HCEC 1CT (cell line): ENCODE results near the gene RHCE.
"Not testable (repeated sequence)": the region's sequence is repeated elsewhere in the genome, so short reads cannot be mapped to it uniquely, and the experiment has no call there.

Source experiments
- DNase-seq: peaks from one replicate; pipeline ENCODE4 v3.0.0-alpha.2; 2017

The RHCE gene

DNA sequence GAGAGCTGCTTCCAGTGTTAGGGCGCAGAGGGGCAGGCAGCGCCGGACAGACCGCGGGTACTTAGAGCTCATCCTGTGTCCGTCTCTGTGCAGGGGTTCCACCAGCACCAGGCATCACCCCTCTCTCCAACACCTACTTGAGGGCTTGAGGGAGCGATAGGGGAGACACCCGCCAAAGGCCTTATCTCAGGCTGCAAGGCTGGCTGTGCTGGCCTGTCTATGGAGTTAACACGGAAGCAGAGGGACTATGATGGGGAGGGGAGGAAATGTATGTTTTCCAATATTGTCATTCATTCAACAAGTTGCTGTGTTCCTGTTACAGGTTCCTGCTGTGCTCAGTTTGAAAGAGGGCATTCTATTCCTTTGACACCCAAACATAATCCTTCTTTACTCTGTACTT is at the start of gene RHCE:
RHCE (minus strand) TSS at position 111 of the 400 bp plus-strand sequence; CDS start at position 72, 39 bp downstream.
- not testable (repeated sequence) for DNase-seq

DNA sequence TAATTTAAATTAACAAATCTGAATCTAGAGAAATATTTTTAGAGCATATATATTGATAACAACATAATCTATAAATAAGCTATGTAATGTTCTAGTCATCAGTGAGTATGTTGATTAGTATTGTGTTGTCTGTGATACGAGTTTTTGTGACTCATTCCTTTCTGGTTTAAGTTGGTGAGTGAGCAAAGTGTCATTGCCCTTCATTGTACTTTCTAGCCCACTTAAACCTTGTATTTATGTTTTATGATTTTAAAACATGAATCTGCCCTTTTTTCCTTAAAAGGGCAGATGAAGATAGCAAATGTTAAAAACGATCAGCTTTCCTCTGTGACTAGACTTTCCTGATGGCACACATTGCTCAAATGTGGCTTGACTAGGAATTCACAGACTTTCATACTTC is 48.6 kb upstream of the RHCE start:
- DNase-seq = peak; percentile 84

DNA sequence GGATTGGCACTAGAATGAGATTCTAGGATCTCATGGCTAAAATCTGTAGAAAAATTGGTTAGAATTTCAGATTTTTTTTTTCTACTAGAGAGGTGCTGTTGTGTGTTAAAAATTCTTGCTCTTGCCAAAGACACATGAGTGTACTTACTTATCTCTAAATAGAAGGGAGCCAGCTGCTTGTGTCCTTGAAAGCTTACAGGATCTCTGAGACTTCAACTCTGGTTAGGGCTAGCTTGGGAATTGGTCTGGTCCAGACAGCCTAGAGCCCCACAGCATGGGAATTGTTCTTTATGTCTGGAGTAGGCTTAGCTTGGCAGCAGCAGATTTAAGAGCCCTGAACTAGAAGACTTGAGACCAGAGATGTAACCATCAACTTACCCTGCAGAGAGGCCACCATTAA is 47.4 kb upstream of the RHCE start:
- DNase-seq = peak; percentile 22

DNA sequence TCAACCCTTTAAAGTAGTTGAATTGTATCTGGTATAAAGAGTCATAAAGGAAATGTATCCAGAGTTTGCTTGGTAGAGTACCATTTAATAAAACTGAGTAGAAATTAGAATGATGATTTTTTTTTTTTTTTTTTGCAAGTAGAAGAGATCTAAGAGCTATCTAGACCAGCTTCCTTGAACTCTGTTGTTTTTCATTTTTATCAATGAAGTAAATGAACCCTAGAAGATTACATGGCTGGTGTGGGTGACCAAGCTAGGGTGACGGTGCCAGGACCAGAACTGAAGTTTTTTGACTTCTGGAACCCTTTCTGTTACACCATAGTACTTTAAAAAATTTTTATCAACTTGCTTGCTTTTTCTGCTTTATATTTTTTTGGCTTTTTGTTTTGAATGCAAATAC is 47.0 kb upstream of the RHCE start:
- DNase-seq = no peak

DNA sequence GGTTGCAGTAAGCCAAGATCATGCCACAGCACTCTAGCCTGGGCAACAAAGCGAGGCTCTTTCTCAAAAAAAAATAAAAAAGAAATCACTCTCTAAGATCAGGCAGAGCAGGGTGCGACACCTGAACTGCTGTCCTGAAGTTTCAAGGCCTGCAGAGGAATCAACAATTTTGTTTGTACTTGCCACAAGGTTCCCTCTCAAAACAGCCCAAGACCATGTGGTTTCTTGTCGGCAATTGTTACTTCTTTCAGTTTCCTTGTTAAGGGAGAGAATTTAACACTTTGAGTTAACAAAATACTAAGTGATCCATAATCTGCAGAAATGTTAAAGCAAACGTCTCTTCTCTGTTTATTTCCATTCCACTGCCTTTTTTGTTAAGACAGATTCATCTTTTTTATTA is 46.6 kb upstream of the RHCE start:
- no peak for DNase-seq

DNA sequence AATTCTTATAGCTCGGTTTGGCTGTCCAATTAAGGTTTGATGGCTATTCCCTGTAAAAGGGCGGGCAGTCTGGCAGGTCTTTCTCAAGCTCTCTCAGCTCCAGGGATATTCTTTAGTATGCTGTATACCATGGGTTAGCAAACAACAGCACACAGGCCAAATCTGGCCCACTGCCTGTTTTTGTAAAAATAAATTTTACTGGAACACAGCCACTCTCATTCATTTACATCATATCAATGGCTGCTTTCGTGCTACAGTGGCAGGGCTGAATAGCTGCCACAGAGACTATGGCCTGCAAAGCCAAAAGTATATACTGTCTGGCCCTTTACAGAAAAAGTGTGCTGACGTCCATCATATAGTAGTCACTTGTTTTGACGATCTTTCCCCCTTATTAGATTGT is 42.1 kb upstream of the RHCE start:
- no peak for DNase-seq

DNA sequence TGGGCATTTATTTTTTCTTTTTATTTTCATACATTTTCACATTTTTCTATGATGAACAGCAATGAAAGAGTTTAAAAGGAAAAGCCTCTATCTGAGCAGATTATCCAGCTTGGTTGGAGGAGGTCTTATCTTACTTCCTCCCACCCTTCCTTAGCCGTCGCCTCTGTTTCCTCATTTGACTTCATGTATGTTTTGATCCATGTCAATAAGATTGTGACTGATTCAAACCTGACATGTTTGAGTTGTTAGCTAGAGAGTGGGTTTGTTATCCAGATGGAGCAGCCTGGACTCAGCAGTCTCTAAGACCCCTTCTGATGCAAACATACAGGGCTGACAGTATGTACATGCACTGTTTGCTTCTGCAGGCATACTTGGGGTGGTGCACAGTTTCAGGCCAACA is 41.2 kb upstream of the RHCE start:
- no peak for DNase-seq

DNA sequence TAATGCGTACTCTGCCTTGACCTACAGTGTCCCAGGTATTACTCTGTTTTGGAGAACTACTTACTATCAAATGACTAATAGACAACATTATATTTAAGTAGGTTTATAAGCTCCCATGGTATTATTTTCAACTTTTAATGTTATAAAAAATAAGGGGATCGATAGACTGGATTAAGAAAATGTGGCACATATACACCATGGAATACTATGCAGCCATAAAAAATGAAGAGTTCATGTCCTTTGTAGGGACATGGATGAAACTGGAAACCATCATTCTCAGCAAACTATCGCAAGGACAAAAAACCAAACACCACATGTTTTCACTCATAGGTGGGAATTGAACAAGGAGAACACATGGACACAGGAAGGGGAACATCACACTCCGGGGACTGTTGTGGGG is 40.2 kb upstream of the RHCE start:
- DNase-seq = not testable (repeated sequence)

DNA sequence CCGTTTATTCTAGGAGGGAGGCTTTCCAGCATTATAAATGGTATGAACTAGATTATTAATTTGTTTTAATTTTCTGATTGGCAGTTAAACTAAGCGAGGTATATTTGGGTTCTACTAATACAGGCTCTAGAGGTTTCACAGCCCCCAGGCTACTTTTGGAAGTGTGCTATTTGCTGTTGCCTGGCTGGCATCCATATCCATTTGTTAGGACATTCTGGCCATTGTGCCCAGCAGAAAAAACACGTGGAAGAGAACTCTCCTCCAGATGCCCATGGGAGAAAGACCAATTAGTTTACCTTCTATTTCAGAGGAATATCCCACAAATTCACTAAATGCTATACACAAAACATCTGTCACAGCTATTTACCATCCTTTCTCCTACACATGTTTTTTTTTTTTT is 39.4 kb upstream of the RHCE start:
- DNase-seq = no peak

DNA sequence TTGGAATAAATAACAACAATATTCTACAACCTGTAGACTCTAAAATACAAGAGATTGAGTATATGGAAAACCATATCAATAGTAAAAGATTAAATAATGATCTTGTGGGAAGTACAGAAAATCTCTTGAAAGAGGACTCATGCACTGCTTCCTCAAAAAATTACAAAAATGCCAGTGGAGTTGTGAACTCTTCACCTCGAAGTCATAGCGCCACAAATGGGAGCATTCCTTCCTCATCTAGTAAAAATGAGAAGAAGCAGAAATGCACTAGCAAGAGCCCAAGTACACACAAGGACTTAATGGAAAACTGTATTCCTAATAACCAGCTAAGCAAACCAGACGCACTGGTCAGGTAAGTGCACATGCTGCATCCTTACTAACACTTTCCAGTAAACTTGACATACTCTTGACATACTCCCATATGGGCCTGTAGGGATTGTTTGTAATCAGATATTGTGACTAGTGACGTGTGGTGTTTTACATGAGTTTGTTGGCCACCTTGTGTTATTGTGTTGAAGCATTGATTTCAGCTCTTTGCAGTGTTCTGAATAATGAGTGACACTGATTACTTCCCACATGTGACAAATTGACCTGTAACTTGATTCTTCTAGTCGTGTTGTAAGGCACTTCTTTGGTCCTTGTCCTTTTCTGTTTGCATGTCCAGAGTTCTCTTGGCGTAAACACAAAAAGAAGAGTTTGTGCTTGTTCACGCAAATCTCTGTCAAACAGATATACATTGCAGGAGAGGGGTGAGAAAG is 38.1 kb upstream of the RHCE start:
- DNase-seq = no peak

DNA sequence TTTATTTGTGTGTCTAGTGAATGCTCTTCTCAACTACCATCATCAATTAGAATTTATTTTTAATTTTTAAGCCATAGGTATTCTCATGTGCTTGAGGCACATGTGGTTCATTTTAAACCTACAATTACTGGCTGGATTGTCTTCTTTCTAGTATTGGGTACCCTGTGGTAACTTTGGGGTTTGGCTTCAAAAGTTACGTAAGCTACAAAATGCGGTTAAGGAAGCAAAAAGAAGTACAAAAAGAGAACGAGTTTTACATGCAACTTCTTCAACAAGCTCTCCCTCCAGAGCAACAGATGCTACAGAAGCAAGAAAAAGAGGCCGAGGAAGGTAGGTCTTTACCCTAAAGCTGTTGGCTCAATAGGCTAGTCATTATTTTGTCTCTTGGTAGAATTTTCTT is 35.9 kb upstream of the RHCE start:
- DNase-seq = no peak

DNA sequence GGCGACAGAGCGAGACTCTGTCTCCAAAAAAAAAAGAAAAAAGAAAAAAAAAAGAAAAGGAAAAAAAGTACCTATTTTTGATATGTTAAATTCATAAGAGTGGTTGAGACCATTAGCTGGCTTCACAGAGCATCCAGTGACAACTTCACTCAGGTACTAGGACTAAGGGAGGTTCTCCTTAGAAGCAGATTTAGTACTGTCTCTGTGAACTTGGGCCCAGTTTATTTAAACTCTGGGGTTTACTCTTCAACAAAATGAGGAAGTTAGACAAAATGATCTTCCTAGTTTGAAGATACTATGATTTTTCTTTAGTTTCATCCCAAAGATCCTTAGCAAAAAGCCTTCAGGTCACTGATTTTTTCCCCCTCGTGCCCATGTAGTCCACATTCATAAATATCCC is 31.3 kb upstream of the RHCE start:
- DNase-seq = no peak

DNA sequence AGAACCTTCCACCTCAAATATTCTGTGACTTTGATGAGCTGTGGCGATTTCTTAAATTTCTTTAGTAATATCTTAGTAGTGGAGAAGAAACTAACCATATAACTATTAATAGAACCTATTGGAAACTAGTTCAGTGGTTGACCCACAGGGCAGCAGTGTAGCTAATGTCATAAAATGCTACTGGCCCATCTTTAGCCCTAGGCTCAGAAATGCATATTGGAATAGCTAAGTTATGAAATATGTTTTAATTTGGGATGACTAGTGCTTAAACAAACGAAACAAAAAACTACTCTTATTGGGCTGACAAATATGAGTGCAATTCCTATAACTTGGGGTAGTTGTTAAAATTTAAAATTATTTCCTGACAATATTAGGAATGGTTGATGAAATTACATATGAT is 30.3 kb upstream of the RHCE start:
- DNase-seq = no peak

DNA sequence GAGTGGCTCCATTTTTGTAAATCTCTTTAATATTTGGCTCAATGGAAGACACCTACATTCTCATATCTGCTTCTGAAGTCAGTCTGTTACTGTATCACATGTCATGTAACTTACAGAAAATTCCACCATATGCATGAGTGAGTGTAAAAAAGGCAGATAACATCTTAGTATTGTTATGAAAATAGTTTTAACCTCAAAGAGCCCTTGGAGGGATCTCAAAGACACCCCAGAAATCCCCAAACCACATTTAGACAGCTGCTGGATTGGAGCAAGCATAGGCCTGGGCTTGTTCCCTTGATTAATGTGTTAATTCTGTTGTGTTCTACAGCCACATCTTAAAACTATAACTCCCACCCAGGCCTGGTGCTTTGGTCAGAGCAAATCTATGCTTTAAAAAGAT is 26.9 kb upstream of the RHCE start:
- no peak for DNase-seq

DNA sequence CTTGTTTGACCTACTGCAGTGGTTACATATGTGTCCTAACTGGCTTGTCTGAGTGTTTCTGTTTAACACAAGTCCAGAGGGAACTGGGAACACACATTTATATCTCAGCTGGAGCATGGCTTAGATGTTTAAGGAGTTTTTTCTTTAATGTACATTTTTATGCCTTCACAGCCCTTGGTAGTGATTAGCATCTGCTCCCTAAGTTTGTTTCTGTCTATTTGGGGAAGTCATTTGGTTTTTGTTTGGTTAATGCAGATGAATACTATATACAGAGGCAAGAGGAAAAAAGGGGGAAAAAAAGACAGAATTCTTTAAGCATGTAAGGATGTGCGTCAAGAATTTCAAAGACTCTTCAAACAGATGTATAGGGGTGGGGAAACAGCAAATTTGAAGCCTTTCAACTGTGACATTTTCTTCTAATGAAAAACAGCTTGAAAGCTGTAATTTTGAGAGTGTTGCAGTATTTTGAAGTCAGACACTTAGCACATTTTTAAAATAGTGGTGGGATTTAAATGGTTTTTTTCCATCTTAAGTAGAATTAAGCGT is 25.4 kb upstream of the RHCE start:
- DNase-seq = no peak

DNA sequence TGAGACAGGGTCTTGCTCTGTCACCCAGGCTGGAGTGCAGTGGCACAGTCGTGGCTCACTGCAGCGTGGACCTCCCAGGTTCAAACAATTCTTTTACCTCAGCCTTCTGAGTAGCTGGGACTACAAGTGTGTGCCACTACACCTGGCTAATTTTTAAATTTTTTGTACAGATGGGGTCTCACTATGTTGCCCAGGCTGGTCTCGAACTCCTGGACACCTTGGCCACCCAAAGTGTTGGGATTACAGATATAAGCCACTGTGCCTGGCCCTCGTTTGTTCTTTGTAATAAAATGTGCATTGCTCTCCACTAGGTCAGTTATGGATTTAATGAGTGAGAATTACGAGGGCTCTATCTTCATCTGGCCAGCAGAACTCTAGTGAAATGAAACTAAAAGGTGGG is 24.0 kb upstream of the RHCE start:
- DNase-seq = not testable (repeated sequence)

DNA sequence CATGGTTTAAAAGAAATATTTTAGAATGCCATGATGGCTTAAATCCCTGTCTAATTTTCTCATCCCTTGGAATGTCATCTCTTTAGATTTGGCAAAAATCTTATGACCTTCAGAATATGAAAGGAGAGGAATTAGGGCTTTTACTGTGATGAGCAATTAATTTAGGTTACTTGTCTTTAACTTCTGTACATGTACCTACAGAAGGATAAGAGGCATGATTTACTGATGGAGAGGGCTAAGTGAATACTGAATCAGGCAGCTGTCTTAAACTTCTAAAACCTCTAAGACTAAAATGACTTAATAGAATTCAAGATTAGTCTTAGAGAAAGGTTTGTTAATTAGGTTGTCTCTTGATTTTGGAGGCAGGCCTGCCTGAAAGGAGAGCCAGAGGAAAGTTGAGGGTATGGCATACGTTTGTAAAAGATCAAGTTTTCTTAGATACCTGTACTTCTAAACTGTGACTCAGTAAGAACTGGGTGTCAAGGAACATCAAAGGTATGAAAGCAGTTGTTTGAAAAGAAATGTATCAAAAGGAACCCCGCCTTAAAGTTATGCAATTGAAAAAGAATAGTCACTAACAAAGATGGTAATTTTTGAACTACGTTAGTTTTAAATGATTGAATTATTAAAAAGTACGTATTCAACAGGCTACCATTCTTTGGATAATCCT is 22.5 kb upstream of the RHCE start:
- no peak for DNase-seq

DNA sequence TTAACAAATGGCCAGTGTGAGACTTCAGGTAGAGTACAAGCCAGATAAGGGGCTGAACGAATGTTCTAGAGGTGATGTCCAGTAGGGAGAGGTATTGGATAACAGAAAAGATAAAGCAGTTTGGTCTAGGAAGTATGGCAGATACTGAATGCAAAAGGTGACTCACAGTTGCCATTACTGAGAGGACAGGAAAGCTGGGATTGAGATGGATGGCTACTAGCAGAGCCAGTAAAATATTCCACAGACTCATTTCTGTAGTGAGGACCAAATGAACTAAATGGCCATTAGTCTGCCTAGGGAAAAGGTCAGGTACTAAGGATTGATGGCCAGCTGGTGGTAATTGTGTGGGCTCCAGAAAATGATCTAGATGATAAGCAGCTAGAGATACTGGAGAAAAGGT is 21.6 kb upstream of the RHCE start:
- peak; percentile 17 for DNase-seq

DNA sequence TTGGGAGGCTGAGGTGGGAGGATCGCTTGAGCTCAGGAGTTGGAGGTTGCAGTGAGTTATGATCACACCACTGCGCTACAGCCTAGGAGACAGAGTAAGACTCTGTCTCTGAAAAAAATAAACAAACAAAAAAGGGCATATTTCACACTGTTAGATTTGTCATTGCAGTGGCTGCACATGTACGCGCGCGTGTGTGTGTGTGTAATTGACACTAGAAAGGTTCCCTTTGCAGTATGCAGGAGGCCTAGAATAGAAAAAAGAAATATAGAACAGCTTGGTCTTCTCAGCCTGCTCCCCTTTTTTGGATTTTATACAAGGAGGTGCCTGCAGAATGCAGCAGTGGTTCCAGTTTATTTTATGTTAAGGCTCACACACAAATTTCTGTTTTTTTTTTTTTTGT is 18.7 kb upstream of the RHCE start:
- no peak for DNase-seq

DNA sequence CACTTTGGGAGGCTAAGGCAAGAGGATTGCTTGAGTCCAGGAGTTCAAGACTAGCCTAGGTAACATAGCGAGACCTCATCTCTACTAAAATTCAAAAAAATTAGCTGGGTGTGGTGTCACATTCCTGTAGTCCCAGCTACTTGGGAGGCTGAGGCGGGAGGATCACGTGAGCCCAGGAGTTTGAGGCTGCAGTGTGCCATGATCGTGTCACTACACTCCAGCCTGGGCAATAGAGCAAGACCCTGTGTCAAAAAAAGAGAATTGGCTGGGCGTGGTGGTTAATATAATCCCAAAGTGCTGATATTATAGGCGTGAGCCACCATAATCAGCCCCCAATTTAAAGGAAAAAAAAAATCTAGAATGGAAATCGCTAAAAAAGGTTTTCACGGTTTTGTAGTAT is 17.0 kb upstream of the RHCE start:
- no peak for DNase-seq

DNA sequence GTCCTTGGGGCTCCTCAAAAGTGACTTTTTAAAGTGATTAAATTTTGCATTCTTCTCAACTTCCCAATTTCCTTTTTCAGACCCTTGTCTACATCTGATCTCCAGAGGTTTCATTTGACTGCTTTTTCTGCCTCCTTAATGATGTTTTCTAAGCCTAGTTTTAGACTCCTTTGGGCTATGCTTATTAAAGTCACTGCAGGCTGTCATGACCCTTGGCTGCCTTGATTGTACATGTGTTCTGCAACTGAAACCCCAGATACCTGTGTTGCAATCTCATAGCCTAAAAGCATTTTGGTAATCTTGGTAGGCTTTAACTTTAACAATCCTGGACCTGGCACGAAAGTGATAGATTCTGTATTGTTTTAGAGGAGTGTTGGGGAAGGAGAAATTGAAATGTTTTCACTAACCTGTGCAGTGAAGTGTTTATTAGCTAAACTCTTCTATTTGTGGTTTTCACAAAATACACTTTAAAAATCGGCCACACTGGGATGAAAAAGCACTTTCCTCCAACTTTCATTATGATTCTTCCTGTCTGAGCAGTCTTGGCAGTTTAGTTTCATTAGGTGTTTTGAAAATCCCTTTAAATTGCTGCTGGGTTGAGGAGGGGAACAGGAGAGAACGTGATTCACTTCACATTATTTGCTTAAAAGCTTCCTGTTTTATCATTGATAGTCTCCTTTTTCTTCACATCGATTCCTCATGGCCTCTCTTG is 14.9 kb upstream of the RHCE start:
- peak; percentile 22 for DNase-seq

DNA sequence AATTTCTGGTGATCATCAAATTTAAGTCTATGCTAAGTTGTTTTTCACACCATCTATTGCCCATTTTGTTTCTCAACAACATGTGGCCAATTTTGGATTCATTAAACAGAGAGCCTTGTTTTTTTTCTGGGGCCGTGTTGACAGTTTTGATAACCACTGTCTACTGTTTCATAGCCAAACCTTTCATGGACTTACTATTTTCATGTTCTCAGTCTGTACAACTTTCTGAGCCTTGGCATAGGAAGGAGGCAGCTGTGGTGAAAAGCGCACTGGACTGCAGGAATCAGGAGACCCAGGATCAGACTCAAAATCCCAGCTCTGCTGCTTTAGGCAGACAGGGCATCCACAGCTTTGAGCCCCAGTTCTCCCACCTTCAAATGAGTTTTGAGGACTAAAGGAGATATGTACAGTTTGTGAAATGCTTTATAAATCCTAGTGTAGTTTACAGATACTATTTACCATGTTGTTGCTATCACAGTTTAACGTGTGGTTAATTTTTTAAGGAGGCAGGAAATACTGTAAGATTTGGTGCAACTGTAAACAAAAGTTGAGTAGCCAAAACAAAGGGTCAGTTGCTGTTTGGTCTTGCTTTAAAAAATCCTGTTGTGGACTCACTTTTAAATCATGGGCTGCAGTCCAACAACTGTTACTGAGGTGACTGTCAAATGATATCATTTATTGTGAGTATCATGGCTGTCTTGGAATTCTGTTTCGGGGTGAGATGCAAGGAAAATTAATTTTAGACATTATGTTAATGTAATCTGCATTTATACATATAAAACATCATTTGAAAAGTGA is 13.0 kb upstream of the RHCE start:
- no peak for DNase-seq
